ENCODE measurements around the gene DDX6. TPM values are rescaled to one million over a fixed set of nuclear protein-coding genes. Genes with fewer than 3 reads are reported as not detected.

The DDX6 gene
- total RNA-seq, 1 donor from 2014 or later = 134 TPM

DNA sequence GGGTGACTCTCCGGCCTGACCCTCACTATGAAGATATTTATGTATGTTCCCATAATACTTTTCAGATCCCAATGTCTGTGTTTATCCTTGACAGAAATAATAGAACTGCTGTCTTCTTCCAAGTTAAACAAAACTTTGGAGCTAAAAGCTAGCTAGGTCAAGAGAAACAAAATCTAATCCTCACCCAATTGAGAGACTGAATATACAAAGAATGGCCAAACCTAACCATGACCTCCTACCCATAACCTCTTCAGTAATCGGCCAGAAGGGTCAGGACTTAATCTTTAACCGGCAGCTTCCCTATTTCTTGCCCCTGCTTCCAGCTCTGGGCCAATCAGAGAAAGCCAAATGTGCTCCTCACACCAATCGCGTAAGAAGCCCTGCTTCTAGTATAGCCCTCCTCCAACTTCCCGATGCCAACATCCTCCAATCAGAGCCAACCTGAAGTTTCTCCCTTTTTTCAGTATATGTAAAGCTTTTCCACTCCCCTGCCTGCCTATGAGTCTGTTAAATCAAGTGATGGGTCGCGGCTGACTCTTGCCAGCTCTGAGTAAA is 1.7 kb upstream of the DDX6 start:
- TF ChIP-seq CTCF (IDR thresholded peaks at IDR 0.05; ENCODE audit: borderline replicate concordance) = no peak
- intact Hi-C loops (cut with micrococcal nuclease) = no loop called here
- H3K27ac ChIP-seq (replicated peaks) = peak overlapping the region; percentile 99
- H3K36me3 ChIP-seq = no peaks in the 10 kb centered on the region
- H3K4me1 ChIP-seq = peaks cover 47% of the 10 kb centered on the region
- H3K27me3 ChIP-seq (ENCODE audit: low read depth) = no peaks in the 10 kb centered on the region
- no peaks in the 10 kb centered on the region for H3K9me3 ChIP-seq (replicated peaks)
- peak; percentile 49 for DNase-seq
- peak overlapping the region; percentile 96 for H3K4me3 ChIP-seq

DNA sequence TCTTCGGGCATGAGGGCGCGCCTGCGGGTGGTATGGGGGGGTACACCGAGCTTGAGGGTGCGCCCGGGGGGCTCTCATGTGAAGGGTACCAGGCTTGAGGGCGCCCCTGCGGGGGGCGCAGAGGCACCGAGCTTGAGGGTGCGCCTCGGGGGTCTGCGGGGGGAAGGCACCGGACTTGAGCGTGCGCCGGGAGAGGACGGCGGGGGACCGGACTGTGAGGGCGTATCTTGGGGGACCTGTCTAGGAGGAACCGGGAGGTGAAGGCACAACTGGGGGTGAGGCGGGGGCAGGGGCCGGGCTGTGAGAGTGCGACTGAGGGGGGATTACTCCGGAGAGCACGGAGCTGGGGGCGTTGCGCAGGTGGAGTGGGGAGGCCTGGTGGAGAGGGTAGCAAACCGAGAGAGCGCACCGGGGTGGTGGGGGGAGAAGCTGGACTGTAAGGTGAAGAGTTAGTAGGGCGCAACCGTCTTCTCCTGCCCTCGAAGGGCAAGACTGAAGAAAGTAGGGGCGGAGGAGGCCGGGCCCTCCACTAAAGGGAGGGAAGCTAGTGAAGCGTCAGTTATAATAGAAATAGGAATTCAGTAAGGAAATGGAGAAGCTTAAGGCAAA is 1.1 kb upstream of the DDX6 start:
- H3K36me3 ChIP-seq = no peaks in the 10 kb centered on the region
- intact Hi-C loops (cut with micrococcal nuclease) = no loop called here
- no peaks in the 10 kb centered on the region for H3K9me3 ChIP-seq (replicated peaks)
- H3K4me1 ChIP-seq = peaks cover 53% of the 10 kb centered on the region
- peak overlapping the region; percentile 99 for H3K27ac ChIP-seq (replicated peaks)
- peak overlapping the region; percentile 96 for H3K4me3 ChIP-seq
- no peak for DNase-seq
- H3K27me3 ChIP-seq (ENCODE audit: low read depth) = no peaks in the 10 kb centered on the region
- TF ChIP-seq CTCF (IDR thresholded peaks at IDR 0.05; ENCODE audit: borderline replicate concordance) = no peak

DNA sequence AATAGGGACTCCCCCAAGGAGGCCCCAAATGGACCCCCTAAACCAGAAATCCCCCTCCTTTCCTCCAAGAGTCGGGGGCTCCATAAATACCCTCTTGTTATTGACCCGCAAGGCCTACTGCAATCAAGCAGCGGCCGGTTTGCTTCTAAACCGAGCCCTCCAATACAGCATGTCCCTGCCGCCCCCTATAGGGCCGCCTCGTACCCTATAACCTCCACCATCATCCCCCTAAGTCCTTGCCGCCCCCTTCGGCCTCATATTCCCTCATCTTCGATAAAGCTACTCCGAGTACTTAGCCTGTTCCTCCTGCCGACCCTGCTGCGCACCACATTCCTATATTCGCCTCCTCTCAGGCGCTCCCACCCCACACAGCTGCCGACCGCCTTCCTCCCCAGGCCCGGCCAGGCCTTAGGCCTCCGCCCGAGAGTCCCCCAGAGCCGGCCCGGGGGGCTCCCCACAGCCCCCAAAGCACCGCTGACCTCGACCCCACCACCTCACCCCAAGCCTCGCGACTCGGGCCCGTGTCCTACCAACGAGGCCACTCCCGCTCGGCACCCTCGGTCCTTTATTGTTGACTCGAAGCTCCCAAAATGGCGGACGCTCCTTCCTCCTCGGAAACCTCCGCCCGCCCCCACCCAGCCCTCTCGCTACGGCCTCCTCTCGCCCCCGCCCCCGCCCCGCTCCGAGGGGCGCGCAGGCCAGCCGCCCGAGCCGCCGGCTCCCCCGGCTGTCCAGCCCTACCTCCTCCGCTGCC is 430 bp downstream of the DDX6 start:
- intact Hi-C loops (cut with micrococcal nuclease) = no loop called here
- peaks cover 68% of the 10 kb centered on the region for H3K4me1 ChIP-seq
- H3K27ac ChIP-seq (replicated peaks) = peak overlapping the region; percentile 99
- peaks cover 7% of the 10 kb centered on the region for H3K36me3 ChIP-seq
- DNase-seq = peak; percentile 58
- peak overlapping the region; percentile 96 for H3K4me3 ChIP-seq
- no peaks in the 10 kb centered on the region for H3K27me3 ChIP-seq (ENCODE audit: low read depth)
- H3K9me3 ChIP-seq (replicated peaks) = no peaks in the 10 kb centered on the region
- TF ChIP-seq CTCF (IDR thresholded peaks at IDR 0.05; ENCODE audit: borderline replicate concordance) = peak; percentile 53

DNA sequence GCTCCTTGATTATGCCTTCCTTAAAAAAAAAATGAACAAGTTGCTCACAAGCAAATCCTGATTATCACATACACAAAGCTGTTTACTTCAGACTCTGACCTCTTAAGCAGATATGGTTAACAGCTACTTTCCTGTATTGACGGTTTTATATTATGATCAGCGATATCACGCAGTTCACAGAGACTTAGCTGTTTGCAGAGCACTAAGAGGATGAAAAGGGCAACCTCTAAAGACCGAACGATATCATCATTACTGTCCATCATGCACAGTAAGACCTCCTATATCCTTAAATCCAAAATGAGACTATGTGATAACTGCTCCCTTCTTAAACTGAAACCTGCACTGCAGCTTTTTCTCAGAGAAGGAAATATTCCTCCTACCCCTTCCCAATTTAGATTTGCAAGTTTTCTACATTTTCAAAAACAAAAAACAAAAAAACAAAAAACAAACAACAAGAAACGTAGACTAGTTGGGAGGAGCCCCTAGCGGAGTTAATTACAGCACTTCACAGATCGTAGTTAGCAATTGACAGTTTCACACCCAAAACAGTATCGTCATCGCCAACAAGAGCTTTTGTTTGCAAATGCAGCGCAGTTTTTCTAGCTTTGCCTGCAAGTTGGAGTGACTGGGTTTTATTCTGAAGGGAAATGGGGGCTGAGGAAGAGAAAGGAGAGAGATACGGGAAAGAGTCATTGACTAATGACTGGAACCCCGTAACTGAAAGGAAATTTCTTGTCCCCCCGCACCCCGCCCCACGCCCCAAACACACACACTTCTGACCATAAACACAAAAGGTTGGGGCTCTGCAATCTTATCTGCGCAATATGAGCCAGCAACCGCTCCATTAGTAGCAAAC is 1.2 kb downstream of the DDX6 start:
- DNase-seq = no peak
- no peak for TF ChIP-seq CTCF (IDR thresholded peaks at IDR 0.05; ENCODE audit: borderline replicate concordance)
- H3K27ac ChIP-seq (replicated peaks) = peak overlapping the region; percentile 99
- peaks cover 76% of the 10 kb centered on the region for H3K4me1 ChIP-seq
- H3K27me3 ChIP-seq (ENCODE audit: low read depth) = no peaks in the 10 kb centered on the region
- peak overlapping the region; percentile 96 for H3K4me3 ChIP-seq
- intact Hi-C loops (cut with micrococcal nuclease) = no loop called here
- H3K9me3 ChIP-seq (replicated peaks) = no peaks in the 10 kb centered on the region
- H3K36me3 ChIP-seq = peaks cover 15% of the 10 kb centered on the region

DNA sequence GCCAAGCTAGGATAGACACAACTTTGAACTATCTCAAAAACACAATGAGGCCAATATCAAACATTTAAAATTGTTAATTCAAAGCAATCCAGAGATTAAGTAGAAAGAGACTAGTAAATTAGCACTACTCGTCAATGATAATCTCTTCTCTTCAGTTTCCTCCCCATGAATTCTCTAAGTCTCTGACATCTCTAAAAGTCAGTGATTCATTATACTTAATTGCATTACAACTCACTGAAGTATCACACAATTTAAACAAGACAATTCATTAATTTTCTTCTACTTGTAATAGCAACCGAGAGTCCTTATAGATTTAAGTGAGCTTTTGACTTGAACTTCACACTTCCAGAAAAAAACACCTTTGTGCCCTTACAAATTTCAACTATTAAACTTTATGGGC is 4.3 kb downstream of the DDX6 start:
- Histone ChIP-seq H3K27ac (replicated peaks) (no peak overlapping the region), H3K4me1 (peaks cover 97% of the 10 kb centered on the region), H3K36me3 (peaks cover 44% of the 10 kb centered on the region), H3K27me3 (ENCODE audit: low read depth) (no peaks in the 10 kb centered on the region), H3K4me3 (peak overlapping the region; percentile 19), H3K9me3 (replicated peaks) (no peaks in the 10 kb centered on the region)
- intact Hi-C loops (cut with micrococcal nuclease) = no loop called here
- TF ChIP-seq CTCF (IDR thresholded peaks at IDR 0.05; ENCODE audit: borderline replicate concordance) = no peak
- no peak for DNase-seq
